ENCODE measurements around the gene MTF1.

MTF1 gene

GRCh38 chr1:37808369-37809319 is 50.7 kb downstream of the MTF1 start:
- ChIA-PET CTCF (interaction anchor here (0.6 to 0.8 kb wide), 2 partner anchors 33 to 51 kb away, joined by 3 read pairs; no protein-coding TSS in a partner anchor), POLR2A (interaction anchor here (0.9 to 5.1 kb wide), 16 partner anchors 9 to 220 kb away, joined by 3 to 32 read pairs (median 4); partner anchors contain the start of genes MANEAL and MTF1)
- DNase-seq (ENCODE audit: extremely low spot score) = peak; percentile 73
- TF ChIP-seq SUZ12 (IDR thresholded peaks at IDR 0.05) = no peak
- no peak for TF ChIP-seq ZNF384 (IDR thresholded peaks at IDR 0.05)
- no peak for TF ChIP-seq TARDBP (IDR thresholded peaks at IDR 0.05)
- TF ChIP-seq PKNOX1 (IDR thresholded peaks at IDR 0.05) = no peak
- no peak for TF ChIP-seq LEF1 (IDR thresholded peaks at IDR 0.05; ENCODE audit: borderline replicate concordance)
- no peak for TF ChIP-seq BHLHE40 (IDR thresholded peaks at IDR 0.05; ENCODE audit: borderline replicate concordance)
- TF ChIP-seq ELF4 (IDR thresholded peaks at IDR 0.05) = no peak
- no peak for TF ChIP-seq FOXK2 (IDR thresholded peaks at IDR 0.05)
- no peak for TF ChIP-seq FOXA1 (IDR thresholded peaks at IDR 0.05)
- no peak for TF ChIP-seq HDGF (IDR thresholded peaks at IDR 0.05; ENCODE audit: borderline replicate concordance)
- TF ChIP-seq SP1 (IDR thresholded peaks at IDR 0.05) = no peak
- TF ChIP-seq FOXM1 (IDR thresholded peaks at IDR 0.05; ENCODE audit: borderline replicate concordance) = no peak
- no peak for TF ChIP-seq ARNT (IDR thresholded peaks at IDR 0.05)
- TF ChIP-seq NFRKB (IDR thresholded peaks at IDR 0.05) = no peak
- TF ChIP-seq L3MBTL2 (conservative IDR thresholded peaks at IDR 0.05) = no peak
- TF ChIP-seq CTBP1 (IDR thresholded peaks at IDR 0.05; ENCODE audit: borderline replicate concordance) = no peak

- ChIA-PET CTCF (no interaction called here), POLR2A (interaction anchor here (0.9 to 5.1 kb wide), 15 partner anchors 9 to 221 kb away, joined by 3 to 32 read pairs (median 4); partner anchors contain the start of genes MANEAL and MTF1)
- DNase-seq (ENCODE audit: extremely low spot score) = peak; percentile 95
- TF ChIP-seq LEF1 (IDR thresholded peaks at IDR 0.05; ENCODE audit: borderline replicate concordance) (peak; percentile 25; the same call in 1 of the 2 replicates), FOXM1 (IDR thresholded peaks at IDR 0.05; ENCODE audit: borderline replicate concordance) (no peak)
Observed at GRCh38 chr1:37807555-37808368, 51.6 kb downstream of the MTF1 start, which contains the start of the genes C1orf122 and YRDC. Gene C1orf122 (plus strand): TSS chr1:37807790. CDS start chr1:37808405, 615 bp downstream. Gene YRDC (minus strand): TSS chr1:37808208. CDS start chr1:37808180, 28 bp downstream.

- ChIA-PET POLR2A (interaction anchor here (1.0 to 5.1 kb wide), 8 partner anchors 8 to 222 kb away, joined by 3 to 32 read pairs (median 6); partner anchors contain the start of genes MANEAL and MTF1), CTCF (interaction anchor here (1.3 kb wide), 1 partner anchor 53 kb away, joined by 4 read pairs; no protein-coding TSS in a partner anchor)
- no peak for DNase-seq (ENCODE audit: extremely low spot score)
- no peak for TF ChIP-seq SP1 (IDR thresholded peaks at IDR 0.05)
- TF ChIP-seq TARDBP (IDR thresholded peaks at IDR 0.05) = no peak
- no peak for TF ChIP-seq LEF1 (IDR thresholded peaks at IDR 0.05; ENCODE audit: borderline replicate concordance)
- TF ChIP-seq ZNF384 (IDR thresholded peaks at IDR 0.05) = no peak
- TF ChIP-seq NFRKB (IDR thresholded peaks at IDR 0.05) = no peak
- TF ChIP-seq FOXM1 (IDR thresholded peaks at IDR 0.05; ENCODE audit: borderline replicate concordance) = no peak
- TF ChIP-seq PKNOX1 (IDR thresholded peaks at IDR 0.05) = no peak
- TF ChIP-seq FOXA1 (IDR thresholded peaks at IDR 0.05) = no peak
- TF ChIP-seq CTBP1 (IDR thresholded peaks at IDR 0.05; ENCODE audit: borderline replicate concordance) = no peak
- no peak for TF ChIP-seq SUZ12 (IDR thresholded peaks at IDR 0.05)
- no peak for TF ChIP-seq HDGF (IDR thresholded peaks at IDR 0.05; ENCODE audit: borderline replicate concordance)
- no peak for TF ChIP-seq BHLHE40 (IDR thresholded peaks at IDR 0.05; ENCODE audit: borderline replicate concordance)
- no peak for TF ChIP-seq ARNT (IDR thresholded peaks at IDR 0.05)
- no peak for TF ChIP-seq L3MBTL2 (conservative IDR thresholded peaks at IDR 0.05)
- TF ChIP-seq FOXK2 (IDR thresholded peaks at IDR 0.05) = no peak
- no peak for TF ChIP-seq ELF4 (IDR thresholded peaks at IDR 0.05)
Observed at GRCh38 chr1:37807220-37807554, 52.2 kb downstream of the MTF1 start.

- DNase-seq (ENCODE audit: extremely low spot score) = no peak
- no peak for TF ChIP-seq FOXA1 (IDR thresholded peaks at IDR 0.05)
- ChIA-PET POLR2A (no interaction called here), CTCF (no interaction called here)
Observed at GRCh38 chr1:37802439-37802838, 57.0 kb downstream of the MTF1 start.

GRCh38 chr1:37797750-37798345 is 61.5 kb downstream of the MTF1 start:
- DNase-seq (ENCODE audit: extremely low spot score) = no peak
- POLR2A ChIA-PET = interaction anchor here (1.5 kb wide), 1 partner anchor 10 kb away, joined by 10 read pairs; the partner anchor contains the start of genes C1orf122 and YRDC
- CTCF ChIA-PET = no interaction called here
- TF ChIP-seq CTBP1 (IDR thresholded peaks at IDR 0.05; ENCODE audit: borderline replicate concordance) (no peak), SUZ12 (IDR thresholded peaks at IDR 0.05) (no peak), PKNOX1 (IDR thresholded peaks at IDR 0.05) (no peak), BHLHE40 (IDR thresholded peaks at IDR 0.05; ENCODE audit: borderline replicate concordance) (no peak), ELF4 (IDR thresholded peaks at IDR 0.05) (no peak), ZNF384 (IDR thresholded peaks at IDR 0.05) (no peak), FOXK2 (IDR thresholded peaks at IDR 0.05) (no peak), HDGF (IDR thresholded peaks at IDR 0.05; ENCODE audit: borderline replicate concordance) (no peak), L3MBTL2 (conservative IDR thresholded peaks at IDR 0.05) (no peak), FOXA1 (IDR thresholded peaks at IDR 0.05) (no peak), SP1 (IDR thresholded peaks at IDR 0.05) (no peak), FOXM1 (IDR thresholded peaks at IDR 0.05; ENCODE audit: borderline replicate concordance) (no peak)

Measured in HEK293T (cell line).